K562 (cell line): ENCODE measurements around the gene TRAF3.

Source experiments
- CHD2 ChIP-seq: IDR thresholded peaks from 2 replicates; pipeline ENCODE4 v1.6.1; 2011; ENCODE audit warnings: low read depth, low read length
- ELF1 ChIP-seq: fragments of 200-800 bp; sonication (Bioruptor generic); IDR thresholded peaks from 2 replicates; pipeline ENCODE4 v1.6.1; 2016; ENCODE audit warnings: missing genetic modification characterization, missing compliant biosample characterization
- FIP1L1 ChIP-seq: fragments of 200-400 bp; formaldehyde crosslinking; IDR thresholded peaks from 2 replicates; pipeline ENCODE4 v1.6.1; 2018; ENCODE audit warnings: mild to moderate bottlenecking, low read depth, low read length; ENCODE audit not compliant: poor library complexity, severe bottlenecking
- FOXM1 ChIP-seq, 2 experiments: fragments of 450-650 bp in 1 of 2; sonication (generic) in 1 of 2; formaldehyde crosslinking in 1 of 2; IDR thresholded peaks; 2 replicates each; pipeline versions ENCODE4 v1.6.1 to v1.9.0; 2017 to 2022; ENCODE audit warnings: low read depth in 2 of 2, mild to moderate bottlenecking in 2 of 2, missing genetic modification reagents in 1 of 2, moderate library complexity in 1 of 2
- HNRNPUL1 ChIP-seq: fragments of 200-400 bp; formaldehyde crosslinking; IDR thresholded peaks from 2 replicates; pipeline ENCODE4 v1.6.1; 2017; ENCODE audit warnings: low read length
- RAD21 ChIP-seq, 2 experiments: fragments of 250-450 bp in 1 of 2; fragments of 450-650 bp in 1 of 2; sonication (Bioruptor Pico) in 1 of 2; formaldehyde crosslinking in 1 of 2; IDR thresholded peaks in 1 of 2; conservative IDR thresholded peaks in 1 of 2; 2 replicates each; pipeline versions ENCODE4 v1.4.0 to v1.8.0; 2020 to 2022; ENCODE audit warnings: mild to moderate bottlenecking in 2 of 2, moderate library complexity in 1 of 2
- RBM25 ChIP-seq: fragments of 200-400 bp; formaldehyde crosslinking; IDR thresholded peaks from 2 replicates; pipeline ENCODE4 v1.6.1; 2018; ENCODE audit warnings: low read length, low read depth, moderate library complexity; ENCODE audit not compliant: severe bottlenecking
- TAF7 ChIP-seq: fragments of 450-650 bp; IDR thresholded peaks from 2 replicates; pipeline ENCODE4 v1.6.1; 2016; ENCODE audit warnings: missing genetic modification characterization, missing compliant biosample characterization
- TFAP4 ChIP-seq: sonication (generic); formaldehyde crosslinking; IDR thresholded peaks from 2 replicates; pipeline ENCODE4 v1.8.0; 2022; ENCODE audit warnings: missing genetic modification reagents, mild to moderate bottlenecking, moderate library complexity, borderline replicate concordance

GRCh38 chr14:102898298-102898697, 121.0 kb downstream of the TRAF3 start:
- TF ChIP-seq HNRNPUL1 (no peak), FOXM1 (IDR thresholded peaks at IDR 0.05; ENCODE audit: low read depth) (no peak), FOXM1 (CRISPR knock-in tag; IDR thresholded peaks at IDR 0.05; ENCODE audit: low read depth) (no peak), TFAP4 (CRISPR knock-in tag) (no peak), ELF1 (tag) (no peak), TAF7 (no peak), CHD2 (no peak), RBM25 (no peak), RAD21 (CRISPR knock-in tag; conservative IDR thresholded peaks at IDR 0.05 in 1 of 2, IDR thresholded peaks at IDR 0.05 in 1 of 2) (no peak), FIP1L1 (no peak)
